ENCODE data around the gene ZBTB42. TPM values are rescaled to one million over a fixed set of nuclear protein-coding genes. Genes with fewer than 3 reads are reported as not detected.

Gene ZBTB42
- polyA plus RNA-seq, 1 experiment = 1.6 TPM

- CTCF ChIA-PET = interaction anchor here (0.8 to 1.3 kb wide), 2 partner anchors 54 to 55 kb away, joined by 3 read pairs; no protein-coding TSS in a partner anchor
- POLR2A ChIA-PET = interaction anchor here (3.7 kb wide), 1 partner anchor 19 kb away, joined by 12 read pairs; the partner anchor contains the start of gene SIVA1
- DNase-seq (ENCODE audit: low read depth, low spot score) = no peak
- H3K27me3 ChIP-seq (ENCODE audit: control insufficient read depth, insufficient read depth, low read length) = no peaks in the 10 kb centered on the region
- peaks cover 30% of the 10 kb centered on the region for H3K9me3 ChIP-seq (ENCODE audit: control insufficient read depth, insufficient read depth, low read length)
- H3K27ac ChIP-seq (ENCODE audit: low read depth, low read length) = no peak overlapping the region
- TF ChIP-seq, protein P1, sequence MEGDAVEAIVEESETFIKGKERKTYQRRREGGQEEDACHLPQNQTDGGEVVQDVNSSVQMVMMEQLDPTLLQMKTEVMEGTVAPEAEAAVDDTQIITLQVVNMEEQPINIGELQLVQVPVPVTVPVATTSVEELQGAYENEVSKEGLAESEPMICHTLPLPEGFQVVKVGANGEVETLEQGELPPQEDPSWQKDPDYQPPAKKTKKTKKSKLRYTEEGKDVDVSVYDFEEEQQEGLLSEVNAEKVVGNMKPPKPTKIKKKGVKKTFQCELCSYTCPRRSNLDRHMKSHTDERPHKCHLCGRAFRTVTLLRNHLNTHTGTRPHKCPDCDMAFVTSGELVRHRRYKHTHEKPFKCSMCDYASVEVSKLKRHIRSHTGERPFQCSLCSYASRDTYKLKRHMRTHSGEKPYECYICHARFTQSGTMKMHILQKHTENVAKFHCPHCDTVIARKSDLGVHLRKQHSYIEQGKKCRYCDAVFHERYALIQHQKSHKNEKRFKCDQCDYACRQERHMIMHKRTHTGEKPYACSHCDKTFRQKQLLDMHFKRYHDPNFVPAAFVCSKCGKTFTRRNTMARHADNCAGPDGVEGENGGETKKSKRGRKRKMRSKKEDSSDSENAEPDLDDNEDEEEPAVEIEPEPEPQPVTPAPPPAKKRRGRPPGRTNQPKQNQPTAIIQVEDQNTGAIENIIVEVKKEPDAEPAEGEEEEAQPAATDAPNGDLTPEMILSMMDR (IDR thresholded peaks at IDR 0.05; ENCODE audit: low read depth, low read length) = no peak
- H3K4me3 ChIP-seq (ENCODE audit: low read depth, low read length) = no peak overlapping the region
Observed at GRCh38 chr14:104771918-104772706, 28.8 kb upstream of the ZBTB42 start.

DNA sequence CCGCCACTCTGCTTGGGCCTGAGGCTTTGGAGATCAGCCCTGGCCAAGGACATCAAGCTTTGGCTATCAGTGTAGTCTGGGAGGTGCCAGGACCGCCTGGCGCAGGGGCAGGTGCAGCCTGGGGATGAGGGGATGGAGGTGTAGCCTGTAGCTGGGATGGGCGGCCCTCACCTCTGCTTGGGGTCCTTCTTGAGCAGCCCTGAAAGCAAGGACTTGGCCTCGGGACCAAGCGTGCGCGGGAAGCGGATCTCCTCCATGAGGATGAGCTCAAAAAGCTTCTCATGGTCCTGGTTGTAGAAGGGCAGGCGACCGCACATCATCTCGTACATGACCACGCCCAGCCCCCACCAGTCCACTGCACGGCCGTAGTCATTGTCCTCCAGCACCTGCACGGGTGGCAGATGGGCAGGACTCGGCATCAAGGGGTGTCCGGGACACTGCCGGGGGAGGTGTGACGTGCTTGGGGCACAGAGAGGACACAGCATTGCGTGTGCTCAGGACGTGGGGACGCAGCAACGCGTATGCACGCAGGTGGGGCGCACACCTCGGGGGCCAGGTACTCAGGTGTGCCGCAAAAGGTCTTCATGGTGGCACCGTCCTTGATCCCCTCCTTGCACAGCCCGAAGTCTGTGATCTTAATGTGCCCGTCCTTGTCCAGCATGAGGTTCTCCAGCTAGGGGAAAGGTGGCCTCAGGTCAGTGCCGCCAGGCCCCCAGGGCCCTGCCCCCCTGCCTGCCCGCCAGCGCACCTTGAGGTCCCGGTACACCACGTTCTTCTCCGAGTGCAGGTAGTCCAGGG lies 28.0 kb upstream of the ZBTB42 start:
- Histone ChIP-seq H3K4me3 (ENCODE audit: low read depth, low read length) (no peak overlapping the region), H3K27me3 (ENCODE audit: control insufficient read depth, insufficient read depth, low read length) (no peaks in the 10 kb centered on the region), H3K27ac (ENCODE audit: low read depth, low read length) (no peak overlapping the region), H3K9me3 (ENCODE audit: control insufficient read depth, insufficient read depth, low read length) (peaks cover 30% of the 10 kb centered on the region)
- TF ChIP-seq, protein P1 (IDR thresholded peaks at IDR 0.05; ENCODE audit: low read depth, low read length) = no peak
- no peak for DNase-seq (ENCODE audit: low read depth, low spot score)
- ChIA-PET CTCF (interaction anchor here (0.8 to 1.3 kb wide), 3 partner anchors 48 to 54 kb away, joined by 3 to 5 read pairs (median 3); no protein-coding TSS in a partner anchor), POLR2A (interaction anchor here (3.7 kb wide), 1 partner anchor 20 kb away, joined by 12 read pairs; the partner anchor contains the start of gene SIVA1)

DNA sequence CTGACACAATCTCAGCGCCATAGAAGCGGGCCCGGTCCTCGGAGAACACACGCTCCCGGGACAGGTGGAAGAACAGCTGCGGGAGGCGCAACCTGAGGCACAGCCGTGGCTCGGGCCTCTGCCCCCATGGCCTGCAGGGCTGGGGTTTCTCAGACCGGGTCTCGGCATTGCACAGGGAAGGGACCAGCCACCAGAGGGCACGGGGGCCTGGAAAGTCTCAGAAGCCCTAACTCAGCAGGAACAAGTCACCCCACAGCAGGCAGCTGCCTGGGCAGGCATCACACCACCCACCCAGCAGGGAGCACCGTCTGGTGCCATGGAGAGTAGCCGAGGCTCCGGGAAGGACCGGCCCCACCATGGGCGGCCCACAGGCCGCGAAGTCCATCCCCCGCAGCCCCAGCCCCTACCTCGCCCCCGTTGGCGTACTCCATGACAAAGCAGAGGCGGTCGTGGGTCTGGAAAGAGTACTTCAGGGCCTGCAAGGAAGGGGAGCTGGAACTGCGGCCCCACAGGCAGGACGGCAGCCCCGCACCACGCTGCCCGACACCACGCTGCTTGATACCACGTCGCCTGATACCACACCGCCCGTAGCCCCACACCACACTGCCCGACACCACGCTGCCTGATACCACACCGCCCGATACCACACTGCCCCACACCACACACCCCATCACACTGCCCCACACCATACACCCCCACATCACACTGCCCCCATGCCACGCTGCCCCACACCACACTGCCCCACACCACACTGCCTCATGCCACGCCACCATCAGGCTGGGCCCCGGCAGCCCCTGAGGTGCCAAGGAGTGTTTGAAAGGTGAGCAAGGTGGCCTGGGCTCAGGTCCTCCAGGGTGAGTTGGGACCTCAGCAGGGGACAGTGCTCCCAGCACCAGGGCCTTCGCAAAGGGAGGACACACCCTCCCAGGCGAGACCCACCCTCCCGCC lies 27.1 kb upstream of the ZBTB42 start:
- no peak for DNase-seq (ENCODE audit: low read depth, low spot score)
- H3K9me3 ChIP-seq (ENCODE audit: control insufficient read depth, insufficient read depth, low read length) = peaks cover 30% of the 10 kb centered on the region
- TF ChIP-seq, protein P1 (IDR thresholded peaks at IDR 0.05; ENCODE audit: low read depth, low read length) = no peak
- POLR2A ChIA-PET = interaction anchor here (3.7 kb wide), 1 partner anchor 21 kb away, joined by 12 read pairs; the partner anchor contains the start of gene SIVA1
- H3K27me3 ChIP-seq (ENCODE audit: control insufficient read depth, insufficient read depth, low read length) = no peaks in the 10 kb centered on the region
- H3K4me3 ChIP-seq (ENCODE audit: low read depth, low read length) = no peak overlapping the region
- CTCF ChIA-PET = interaction anchor here (1.1 kb wide), 1 partner anchor 47 kb away, joined by 5 read pairs; no protein-coding TSS in a partner anchor
- no peak overlapping the region for H3K27ac ChIP-seq (ENCODE audit: low read depth, low read length)

DNA sequence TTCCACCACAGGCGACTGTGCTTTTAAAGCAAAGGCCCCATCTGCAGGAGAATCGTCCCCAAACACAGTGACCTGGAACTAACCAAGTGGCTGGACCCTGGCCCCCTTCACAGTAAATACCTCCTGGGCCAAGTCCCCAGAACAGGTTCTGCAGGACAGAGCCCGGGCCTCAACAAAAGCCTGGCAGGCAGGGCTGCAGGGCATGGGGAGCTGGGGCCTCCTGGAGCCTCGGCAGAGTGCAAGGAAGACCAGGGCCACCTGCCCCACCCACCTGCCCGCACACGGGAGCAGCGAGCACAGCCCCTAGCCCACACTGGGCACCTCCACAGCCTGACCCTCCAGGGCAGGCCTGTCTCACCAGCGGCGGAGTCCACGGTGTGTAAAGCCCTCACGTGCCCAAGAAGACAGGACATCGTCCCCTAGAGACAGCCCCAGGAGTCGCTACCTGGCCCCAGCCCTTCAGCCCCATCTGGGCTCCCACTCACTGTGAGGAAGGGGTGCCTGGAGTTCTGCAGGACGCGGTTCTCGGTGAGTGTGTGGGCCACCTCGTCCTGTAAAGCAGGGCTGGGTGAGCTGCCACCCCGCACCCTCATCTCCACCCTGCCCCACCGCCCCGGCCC lies 26.3 kb upstream of the ZBTB42 start:
- no peak for DNase-seq (ENCODE audit: low read depth, low spot score)
- ChIA-PET POLR2A (no interaction called here), CTCF (interaction anchor here (1.1 kb wide), 1 partner anchor 46 kb away, joined by 5 read pairs; no protein-coding TSS in a partner anchor)
- Histone ChIP-seq H3K4me3 (ENCODE audit: low read depth, low read length) (no peak overlapping the region), H3K27ac (ENCODE audit: low read depth, low read length) (no peak overlapping the region), H3K9me3 (ENCODE audit: control insufficient read depth, insufficient read depth, low read length) (peaks cover 30% of the 10 kb centered on the region), H3K27me3 (ENCODE audit: control insufficient read depth, insufficient read depth, low read length) (no peaks in the 10 kb centered on the region)
- TF ChIP-seq, protein P1 (IDR thresholded peaks at IDR 0.05; ENCODE audit: low read depth, low read length) = no peak
